Measurements from ENCODE around the gene TNFRSF8. TPM values are rescaled to one million over a fixed set of nuclear protein-coding genes. Genes with fewer than 3 reads are reported as not detected.

TNFRSF8 gene
- polyA plus RNA-seq, 1 donor (not counting 4 experiments of a cell fraction or from before 2014, with no cell fraction given) = 0.03 TPM

- no peak overlapping the region for H3K9ac ChIP-seq (ENCODE audit: control insufficient read depth, extremely low read depth, insufficient read depth, low read length)
- no peaks in the 10 kb centered on the region for H3K79me2 ChIP-seq (ENCODE audit: control insufficient read depth, insufficient read depth, low read length)
- H3K9me1 ChIP-seq (ENCODE audit: control insufficient read depth, extremely low read depth, insufficient read depth, low read length) = no peaks in the 10 kb centered on the region
- H4K20me1 ChIP-seq (ENCODE audit: control insufficient read depth, extremely low read depth, insufficient read depth, low read length) = no peaks in the 10 kb centered on the region
- H3K27ac ChIP-seq (ENCODE audit: control insufficient read depth, insufficient read depth, low read length) = no peak overlapping the region
- TF ChIP-seq CTCF (optimal IDR thresholded peaks at IDR 0.05 in 1 of 3, IDR thresholded peaks at IDR 0.05 in 1 of 3, conservative IDR thresholded peaks at IDR 0.05 in 1 of 3; ENCODE audit: extremely low read depth in 1 of 3, insufficient read depth in 2 of 3, low read length in 3 of 3) = no peak
- no peak for DNase-seq (ENCODE audit: low read depth, low spot score)
- FAIRE-seq = no peak
- no peak overlapping the region for H2AFZ ChIP-seq (ENCODE audit: control insufficient read depth, low read length)
- no peak overlapping the region for H3K4me2 ChIP-seq (ENCODE audit: control insufficient read depth, extremely low read depth, insufficient read depth, low read depth, low read length)
- H3K4me1 ChIP-seq (ENCODE audit: control insufficient read depth, extremely low read depth, insufficient read depth, low read length) = no peaks in the 10 kb centered on the region
- no peak overlapping the region for H3K4me3 ChIP-seq (ENCODE audit: control insufficient read depth in 2 of 3, extremely low read depth in 1 of 3, insufficient read depth in 2 of 3, low read depth in 1 of 3, low read length in 3 of 3)
- dilution Hi-C loops (cut with MboI; ENCODE audit: extremely low pct_ligation_motif_present, low sequenced_read_pairs) = no loop called here
- H3K36me3 ChIP-seq (ENCODE audit: control insufficient read depth in 2 of 2, extremely low read depth in 1 of 2, insufficient read depth in 2 of 2, low read length in 2 of 2) = no peaks in the 10 kb centered on the region
- H3K9me3 ChIP-seq (ENCODE audit: control insufficient read depth, low read depth, low read length) = no peaks in the 10 kb centered on the region
- H3K27me3 ChIP-seq (ENCODE audit: control insufficient read depth, extremely low read depth, insufficient read depth, low read length) = peaks cover 26% of the 10 kb centered on the region
Observed at GRCh38 chr1:12069623-12070244, 6.6 kb downstream of the TNFRSF8 start.

- dilution Hi-C loops (cut with MboI; ENCODE audit: extremely low pct_ligation_motif_present, low sequenced_read_pairs) = no loop called here
- DNase-seq (ENCODE audit: low read depth, low spot score) = no peak
- no peaks in the 10 kb centered on the region for H3K9me1 ChIP-seq (ENCODE audit: control insufficient read depth, extremely low read depth, insufficient read depth, low read length)
- no peak overlapping the region for H3K27ac ChIP-seq (ENCODE audit: control insufficient read depth, insufficient read depth, low read length)
- peaks cover 18% of the 10 kb centered on the region for H3K27me3 ChIP-seq (ENCODE audit: control insufficient read depth, extremely low read depth, insufficient read depth, low read length)
- no peaks in the 10 kb centered on the region for H3K36me3 ChIP-seq (ENCODE audit: control insufficient read depth in 2 of 2, extremely low read depth in 1 of 2, insufficient read depth in 2 of 2, low read length in 2 of 2)
- no peak for FAIRE-seq
- H2AFZ ChIP-seq (ENCODE audit: control insufficient read depth, low read length) = no peak overlapping the region
- H3K9me3 ChIP-seq (ENCODE audit: control insufficient read depth, low read depth, low read length) = no peaks in the 10 kb centered on the region
- no peaks in the 10 kb centered on the region for H3K4me1 ChIP-seq (ENCODE audit: control insufficient read depth, extremely low read depth, insufficient read depth, low read length)
- H3K4me3 ChIP-seq (ENCODE audit: control insufficient read depth in 2 of 3, extremely low read depth in 1 of 3, insufficient read depth in 2 of 3, low read depth in 1 of 3, low read length in 3 of 3) = no peak overlapping the region
- no peak overlapping the region for H3K4me2 ChIP-seq (ENCODE audit: control insufficient read depth, extremely low read depth, insufficient read depth, low read depth, low read length)
- H3K9ac ChIP-seq (ENCODE audit: control insufficient read depth, extremely low read depth, insufficient read depth, low read length) = no peak overlapping the region
- no peaks in the 10 kb centered on the region for H4K20me1 ChIP-seq (ENCODE audit: control insufficient read depth, extremely low read depth, insufficient read depth, low read length)
- TF ChIP-seq EZH2 (IDR thresholded peaks at IDR 0.05; ENCODE audit: low read length) (no peak), CTCF (optimal IDR thresholded peaks at IDR 0.05 in 1 of 3, IDR thresholded peaks at IDR 0.05 in 1 of 3, conservative IDR thresholded peaks at IDR 0.05 in 1 of 3; ENCODE audit: extremely low read depth in 1 of 3, insufficient read depth in 2 of 3, low read length in 3 of 3) (no peak)
- no peaks in the 10 kb centered on the region for H3K79me2 ChIP-seq (ENCODE audit: control insufficient read depth, insufficient read depth, low read length)
Observed at GRCh38 chr1:12071892-12072291, 8.8 kb downstream of the TNFRSF8 start.

Data from keratinocyte (primary cell).